Measurements from ENCODE around the gene PPBP. TPM values are rescaled to one million over a fixed set of nuclear protein-coding genes. Genes with fewer than 3 reads are reported as not detected.

The PPBP gene
- total RNA-seq, 3 donors from 2014 or later (not counting 1 experiment from before 2014, with no cell fraction given) = 16.8 to 171 (median 56.9) TPM

GRCh38 chr4:73945674-73946449 is 42.1 kb downstream of the PPBP start:
- H3K9me3 ChIP-seq (ENCODE audit: control insufficient read depth, insufficient read depth, low read length) = no peaks in the 10 kb centered on the region
- H3K36me3 ChIP-seq (ENCODE audit: control insufficient read depth, insufficient read depth, low read length) = no peaks in the 10 kb centered on the region
- H3K4me3 ChIP-seq (ENCODE audit: low read length) = no peak overlapping the region
- TF ChIP-seq CTCF (IDR thresholded peaks at IDR 0.05) = no peak
- Mint-ChIP-seq H3K27me3 (ENCODE audit: low read depth in 2 of 2) (peaks cover 29 to 30% of the 10 kb centered on the region in 2 donors), H3K27ac (no peak overlapping the region), H3K4me3 (no peak overlapping the region), H3K36me3 (no peaks in the 10 kb centered on the region), H3K4me1 (no peaks in the 10 kb centered on the region), H3K9me3 (peaks cover 5 to 10% of the 10 kb centered on the region in 2 donors)
- H3K27me3 ChIP-seq (ENCODE audit: control insufficient read depth, insufficient read depth, low read length) = peaks cover 4% of the 10 kb centered on the region
- ATAC-seq = no peak
- WGBS (ENCODE audit: insufficient coverage) = 85% methylated on average over 2 of the region's 3 CpGs
- no peak for DNase-seq
- intact Hi-C loops (cut with micrococcal nuclease) = no loop called here
- H3K27ac ChIP-seq (ENCODE audit: low read length) = no peak overlapping the region
- no peaks in the 10 kb centered on the region for H3K4me1 ChIP-seq (ENCODE audit: control insufficient read depth, insufficient read depth, low read length)

- H3K4me3 Mint-ChIP-seq = no peak overlapping the region
- H3K9me3 Mint-ChIP-seq = peaks cover 8 to 13% of the 10 kb centered on the region in 2 donors
- H3K4me1 ChIP-seq (ENCODE audit: control insufficient read depth, insufficient read depth, low read length) = no peaks in the 10 kb centered on the region
- H3K27ac Mint-ChIP-seq = no peak overlapping the region
- intact Hi-C loops (cut with micrococcal nuclease) = no loop called here
- H3K9me3 ChIP-seq (ENCODE audit: control insufficient read depth, insufficient read depth, low read length) = no peaks in the 10 kb centered on the region
- H3K36me3 ChIP-seq (ENCODE audit: control insufficient read depth, insufficient read depth, low read length) = no peaks in the 10 kb centered on the region
- H3K27me3 Mint-ChIP-seq (ENCODE audit: low read depth in 2 of 2) = peaks cover 29 to 30% of the 10 kb centered on the region in 2 donors
- no peak overlapping the region for H3K4me3 ChIP-seq (ENCODE audit: low read length)
- peaks cover 4% of the 10 kb centered on the region for H3K27me3 ChIP-seq (ENCODE audit: control insufficient read depth, insufficient read depth, low read length)
- TF ChIP-seq CTCF (IDR thresholded peaks at IDR 0.05) = no peak
- H3K27ac ChIP-seq (ENCODE audit: low read length) = no peak overlapping the region
- no peaks in the 10 kb centered on the region for H3K36me3 Mint-ChIP-seq
- 87% methylated on average over 4 of the region's 4 CpGs for WGBS (ENCODE audit: insufficient coverage)
- ATAC-seq (no peak), DNase-seq (no peak)
- H3K4me1 Mint-ChIP-seq = no peaks in the 10 kb centered on the region
These were observed 42.9 kb downstream of the PPBP start for GRCh38 chr4:73945140-73945539.

- Histone ChIP-seq H3K27ac (ENCODE audit: low read length) (no peak overlapping the region), H3K27me3 (ENCODE audit: control insufficient read depth, insufficient read depth, low read length) (peaks cover 4% of the 10 kb centered on the region), H3K4me1 (ENCODE audit: control insufficient read depth, insufficient read depth, low read length) (no peaks in the 10 kb centered on the region), H3K4me3 (ENCODE audit: low read length) (no peak overlapping the region), H3K9me3 (ENCODE audit: control insufficient read depth, insufficient read depth, low read length) (no peaks in the 10 kb centered on the region), H3K36me3 (ENCODE audit: control insufficient read depth, insufficient read depth, low read length) (no peaks in the 10 kb centered on the region)
- intact Hi-C loops (cut with micrococcal nuclease) = no loop called here
- H3K4me1 Mint-ChIP-seq = no peaks in the 10 kb centered on the region
- WGBS (ENCODE audit: insufficient coverage) = 9% methylated on average over 49 of the region's 49 CpGs
- peaks cover 29 to 30% of the 10 kb centered on the region in 2 donors for H3K27me3 Mint-ChIP-seq (ENCODE audit: low read depth in 2 of 2)
- DNase-seq (no peak), ATAC-seq (no peak)
- H3K27ac Mint-ChIP-seq = no peak overlapping the region
- peaks cover 6 to 10% of the 10 kb centered on the region in 2 donors for H3K9me3 Mint-ChIP-seq
- no peak for TF ChIP-seq CTCF (IDR thresholded peaks at IDR 0.05)
- H3K36me3 Mint-ChIP-seq = no peaks in the 10 kb centered on the region
- no peak overlapping the region for H3K4me3 Mint-ChIP-seq
These were observed 43.7 kb downstream of the PPBP start for GRCh38 chr4:73944061-73944875.
